Stimulated activated CD8-positive, alpha-beta memory T cell treated with anti-CD3 and anti-CD28 coated beads, Interleukin-4, amount 100 ng/mL, for 1 hour (primary cell): ENCODE data around the gene SULT6B1.

Experiments used
- DNase-seq, 2 donors: peaks; one replicate each; pipeline ENCODE4 v3.0.0-alpha.2; 2020; ENCODE audit warnings: low read depth in 2 of 2, low spot score in 1 of 2

Gene SULT6B1

DNA sequence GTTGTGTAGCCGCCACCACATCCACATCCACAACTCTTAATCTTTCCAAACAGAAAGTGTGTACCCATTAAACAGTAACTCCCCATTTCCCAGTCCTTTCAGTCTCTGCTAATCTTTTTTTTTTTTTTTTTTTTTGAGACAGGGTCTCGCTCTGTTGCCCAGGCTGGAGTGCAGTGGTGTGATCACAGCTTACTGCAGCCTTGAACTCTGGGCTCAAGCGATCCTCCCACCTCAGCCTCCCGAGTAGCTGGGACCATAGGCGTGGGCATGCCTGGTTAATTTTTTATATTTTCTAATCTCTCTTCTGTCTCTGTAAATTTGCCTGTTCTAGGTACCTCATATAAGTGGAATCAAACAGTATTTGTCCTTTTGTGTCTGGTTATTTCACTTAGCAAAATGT lies 35.2 kb downstream of the SULT6B1 start:
- no peak for DNase-seq

DNA sequence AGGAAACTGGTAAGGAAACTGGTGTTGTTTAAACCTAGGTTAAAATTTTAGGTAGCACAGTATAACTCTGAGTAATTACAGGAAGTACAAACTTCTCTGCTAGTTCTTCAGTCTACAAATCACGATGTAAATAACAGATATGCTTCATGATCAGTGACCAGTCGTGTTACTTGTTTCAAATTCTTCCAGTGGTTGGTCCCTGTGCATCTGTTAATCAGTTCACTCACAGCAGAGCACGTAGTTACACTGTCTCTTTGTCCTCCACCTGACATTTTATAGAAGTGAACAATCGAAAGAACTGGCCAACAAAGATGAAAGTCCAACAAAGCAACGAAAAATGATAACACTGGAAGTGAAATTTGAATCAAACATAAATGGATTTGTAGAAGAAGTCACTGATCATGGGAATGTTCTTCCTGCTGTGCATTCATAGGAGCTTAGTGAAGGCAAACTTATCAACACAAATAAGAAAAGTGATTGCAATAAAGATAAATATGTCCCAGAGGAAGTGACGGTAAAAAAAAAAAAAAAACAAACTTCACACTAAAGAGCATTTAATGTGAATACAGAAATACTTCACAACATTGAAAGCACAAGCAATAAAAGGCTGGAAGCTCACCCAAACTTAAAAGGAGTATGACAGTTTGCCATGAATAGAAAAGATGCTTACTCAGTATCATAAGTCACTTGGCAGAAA lies 38.7 kb downstream of the SULT6B1 start:
- DNase-seq, result no peak

DNA sequence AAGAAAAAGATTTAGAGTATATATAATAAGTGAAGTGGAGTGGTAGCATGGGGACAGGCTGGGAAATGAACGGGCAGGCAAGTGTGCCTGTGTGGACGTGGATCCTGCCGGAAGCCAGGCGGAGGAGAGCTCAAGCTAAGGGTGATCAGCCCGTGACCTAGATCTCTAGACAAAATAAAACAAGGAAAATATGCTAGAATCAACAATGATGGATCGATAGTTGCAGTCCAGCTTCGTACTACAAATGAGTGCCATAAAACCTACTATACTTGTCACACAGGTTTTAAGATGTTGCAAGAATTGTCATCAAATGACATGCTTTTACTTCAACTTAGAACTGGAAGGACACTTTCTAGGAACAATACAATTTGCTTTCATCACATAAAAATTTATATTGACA lies 40.1 kb downstream of the SULT6B1 start:
- no peak for DNase-seq

DNA sequence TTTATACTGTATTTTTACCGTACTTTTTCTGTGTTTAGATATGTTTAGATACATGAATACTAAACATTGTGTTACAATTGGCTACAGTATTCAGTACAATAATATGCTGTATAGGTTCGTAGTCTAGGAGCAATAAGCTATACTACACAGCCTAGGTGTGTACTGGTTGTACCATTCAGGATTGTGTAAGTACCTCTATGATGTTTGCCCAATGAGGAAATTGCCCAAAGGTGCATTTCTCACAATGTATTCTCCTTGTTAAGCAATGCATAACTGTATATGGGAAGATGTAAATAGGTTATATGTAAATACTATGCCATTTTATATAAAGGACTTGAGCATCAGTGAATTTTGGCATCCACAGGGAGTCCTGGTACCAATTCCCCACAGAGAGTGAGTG lies 42.4 kb downstream of the SULT6B1 start:
- no peak for DNase-seq

DNA sequence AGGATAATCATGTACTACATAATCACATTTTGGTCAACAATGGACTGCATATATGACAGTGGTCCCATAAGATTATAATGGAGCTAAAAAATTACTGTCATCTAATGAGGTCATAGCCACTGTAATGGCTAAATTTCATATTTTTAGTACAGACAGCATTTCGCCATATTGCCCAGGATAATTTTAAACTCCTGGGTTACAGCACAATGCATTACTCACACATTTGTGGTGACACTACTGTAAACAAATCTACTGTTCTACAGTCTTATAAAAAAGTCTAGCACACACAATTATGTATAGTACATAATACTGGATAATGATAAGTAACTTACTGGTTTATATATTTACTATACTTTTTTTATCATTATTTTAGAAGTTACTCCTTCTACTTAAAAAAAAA lies 44.5 kb downstream of the SULT6B1 start:
- no peak for DNase-seq

DNA sequence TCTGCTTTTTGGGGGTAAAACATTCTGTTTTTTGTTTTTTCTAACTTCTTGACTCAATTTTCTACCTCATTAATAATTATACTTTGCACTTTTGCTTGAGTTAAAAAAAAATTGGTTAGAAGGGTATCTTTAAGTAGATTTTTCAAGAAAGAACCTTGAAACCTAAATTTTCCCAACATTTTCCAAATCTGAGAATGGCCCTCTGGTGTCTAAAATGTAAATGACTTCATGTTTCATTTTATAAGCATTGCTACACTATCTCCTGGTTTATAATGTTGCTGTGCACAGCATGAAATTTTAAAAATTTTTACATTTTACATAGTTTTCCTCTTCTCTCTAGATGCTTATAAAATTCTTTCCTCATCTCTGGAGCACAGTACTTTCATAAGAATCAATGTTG lies 45.9 kb downstream of the SULT6B1 start:
- no peak for DNase-seq

DNA sequence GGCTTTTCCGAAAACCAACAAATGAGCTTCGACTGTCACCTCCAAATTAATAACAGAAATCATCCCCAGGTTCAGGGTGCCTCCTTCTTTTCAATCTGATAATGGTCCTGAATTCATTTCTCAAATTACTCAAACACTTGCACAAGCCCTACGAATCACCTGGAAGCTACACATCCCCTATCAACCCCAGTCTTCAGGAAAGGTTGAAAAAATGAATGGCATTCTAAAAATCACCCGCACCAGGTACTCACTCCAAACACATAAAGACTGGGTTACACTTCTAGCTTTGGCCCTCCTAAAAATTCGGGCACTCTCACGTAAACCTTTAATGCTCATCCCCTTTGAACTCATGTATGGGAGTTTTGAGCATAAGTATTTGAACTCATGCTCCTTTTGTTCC lies 55.6 kb downstream of the SULT6B1 start:
- DNase-seq, result no peak

DNA sequence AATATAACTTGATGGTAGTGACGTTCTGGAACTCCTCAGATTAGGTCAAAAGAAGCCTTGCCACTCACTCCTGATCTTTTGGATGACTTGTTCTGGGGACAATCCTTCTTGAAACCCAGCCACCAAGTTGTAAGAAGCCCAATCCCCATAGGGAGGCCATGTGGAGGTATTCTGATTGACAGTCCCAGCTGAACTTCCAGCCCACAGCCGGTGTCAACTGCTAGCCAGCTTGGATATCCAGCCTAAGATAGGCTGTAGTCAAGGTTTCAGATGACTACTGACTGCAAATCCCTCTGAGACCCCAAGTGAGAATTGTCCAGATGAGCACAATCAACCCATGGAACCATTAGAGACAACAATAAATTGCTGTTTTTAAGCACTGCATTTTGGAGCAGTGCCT lies 63.1 kb downstream of the SULT6B1 start:
- no peak for DNase-seq

DNA sequence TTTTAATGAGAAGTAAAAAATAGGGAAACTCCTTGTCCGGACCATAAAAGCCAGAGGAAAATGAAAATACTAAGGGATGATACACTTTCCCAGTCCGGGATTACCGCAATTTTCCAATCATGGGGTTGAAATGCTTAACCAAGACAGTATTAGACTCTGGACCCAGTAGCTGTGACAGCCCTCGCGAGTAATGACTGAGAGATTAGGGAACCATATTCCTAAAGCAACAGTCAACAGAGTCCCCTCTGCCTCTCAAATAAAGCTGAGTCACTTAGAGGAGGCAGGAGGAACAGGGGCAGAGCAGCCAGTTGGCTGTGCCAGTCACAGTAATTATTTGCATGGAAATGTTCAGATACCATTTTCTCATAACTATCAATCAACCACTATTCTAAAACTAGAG lies 69.3 kb downstream of the SULT6B1 start:
- DNase-seq, result no peak
